Left forelimb (tissue), 1 donor: ENCODE measurements around the gene FBXO10.
"Not testable (repeated sequence)": the region's sequence is repeated elsewhere in the genome, so short reads cannot be mapped to it uniquely, and the experiment has no call there.

ENCODE experiments used
- DNase-seq: peaks from one replicate; pipeline ENCODE4 v3.0.0-alpha.2; 2018; ENCODE audit warnings: low spot score

Gene FBXO10

GRCh38 chr9:37477443-37477842, 98.7 kb downstream of the FBXO10 start:
- not testable (repeated sequence) for DNase-seq

- no peak for DNase-seq
Observed at GRCh38 chr9:37476930-37477329, 99.2 kb downstream of the FBXO10 start.

- no peak for DNase-seq
Observed at GRCh38 chr9:37474438-37474837, 101.7 kb downstream of the FBXO10 start.

- not testable (repeated sequence) for DNase-seq
Observed at GRCh38 chr9:37473982-37474381, 102.2 kb downstream of the FBXO10 start.

- DNase-seq: no peak
Observed at GRCh38 chr9:37471942-37472684, 104.1 kb downstream of the FBXO10 start.

GRCh38 chr9:37468620-37469019, 107.6 kb downstream of the FBXO10 start:
- DNase-seq: no peak

GRCh38 chr9:37467530-37467929, 108.7 kb downstream of the FBXO10 start:
- not testable (repeated sequence) for DNase-seq

DNA sequence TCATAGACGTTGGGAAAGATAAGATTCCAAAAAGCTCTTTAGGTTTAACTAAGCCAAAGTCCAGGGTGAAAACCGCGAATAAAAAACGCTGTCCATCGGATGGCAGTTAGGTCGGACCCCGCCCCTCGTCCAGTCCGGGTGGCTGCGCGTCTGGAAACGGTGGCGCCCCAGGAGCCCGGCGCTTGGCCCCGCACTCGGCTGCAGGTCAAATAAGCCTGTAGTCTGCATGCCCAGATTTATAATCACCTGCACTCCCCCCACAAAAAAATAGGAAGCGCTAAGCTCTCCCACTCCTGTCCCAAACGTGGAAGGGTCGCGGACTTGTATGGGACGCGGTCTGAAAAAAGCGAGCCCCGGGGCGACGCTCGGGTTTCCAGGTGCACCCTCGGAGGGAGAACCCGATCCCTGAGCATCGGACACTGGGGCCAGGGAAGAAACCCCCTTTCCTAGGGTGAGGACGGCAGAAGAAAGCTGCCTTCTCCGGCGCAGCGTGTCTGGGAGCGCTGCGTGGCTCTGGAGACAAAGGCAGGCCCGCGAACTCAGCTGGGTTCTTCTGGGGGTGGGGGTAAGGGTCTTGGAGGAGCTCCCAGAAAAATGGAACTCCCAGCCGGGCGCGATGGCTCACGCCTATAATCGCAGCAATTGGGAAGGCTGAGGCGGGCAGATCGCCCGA, 110.0 kb downstream of the FBXO10 start:
- no peak for DNase-seq

GRCh38 chr9:37465249-37466036, 110.7 kb downstream of the FBXO10 start, which contains the start of gene ZBTB5:
TSS of gene ZBTB5 (minus strand) at chr9:37465450. CDS start at chr9:37442551, 22,899 bp downstream.
- DNase-seq: peak; percentile 100

GRCh38 chr9:37464426-37465248, 111.5 kb downstream of the FBXO10 start:
- peak; percentile 86 for DNase-seq

DNA sequence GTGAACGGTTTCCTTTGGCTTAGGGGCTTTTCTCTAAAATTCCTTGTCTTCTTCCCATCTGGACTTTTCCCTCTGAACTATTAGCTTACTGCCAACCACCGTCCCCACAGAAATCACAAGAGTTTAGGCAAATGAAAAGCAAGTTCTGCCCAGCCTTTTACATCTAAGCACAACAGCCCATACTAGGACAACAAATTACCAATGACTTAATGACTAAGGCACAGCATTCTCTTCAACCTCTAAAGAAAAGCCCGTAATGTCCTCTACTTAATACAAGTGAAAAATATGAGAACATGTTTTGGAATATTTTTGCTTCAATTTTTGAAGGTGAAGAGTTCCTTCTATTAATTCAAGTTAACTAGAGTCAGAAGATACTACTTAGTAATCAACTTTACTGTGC, 112.2 kb downstream of the FBXO10 start:
- no peak for DNase-seq
